Sigmoid colon (tissue), 4 donors: ENCODE results near the gene ATXN1.
"Not testable (repeated sequence)": the region's sequence is repeated elsewhere in the genome, so short reads cannot be mapped to it uniquely, and the experiment has no call there.

Experiments
- CTCF ChIP-seq, 4 experiments: fragments of 450-650 bp in 3 of 4; fragments of 200-600 bp in 1 of 4; IDR thresholded peaks; one replicate each; pipeline ENCODE4 v1.5.1; 2016 to 2019; ENCODE audit warnings: antibody characterized with exemption in 4 of 4, mild to moderate bottlenecking in 3 of 4, moderate library complexity in 2 of 4
- POLR2AphosphoS5 ChIP-seq, 4 donors: sonication (generic); formaldehyde crosslinking; IDR thresholded peaks; one replicate each; pipeline ENCODE4 v1.6.1; 2017; ENCODE audit warnings: antibody characterized with exemption in 4 of 4

- TF ChIP-seq POLR2AphosphoS5, CTCF (IDR thresholded peaks at IDR 0.05): not testable (repeated sequence)
Observed at GRCh38 chr6:16628580-16628979, 132.7 kb downstream of the ATXN1 start.
